GM18861 (cell line): ENCODE results near the gene AFAP1.

Experiments
- ATAC-seq: cut with Tn5 transposase; IDR thresholded peaks from one replicate; pipeline ENCODE4 v1.9.1; 2021; ENCODE audit not compliant: unreplicated experiment

The AFAP1 gene

GRCh38 chr4:7722766-7723387, 216.8 kb downstream of the AFAP1 start:
- ATAC-seq, result no peak

- ATAC-seq, result no peak
Measured at GRCh38 chr4:7721984-7722551, 217.6 kb downstream of the AFAP1 start.

- no peak for ATAC-seq
Measured at GRCh38 chr4:7719354-7720174, 220.1 kb downstream of the AFAP1 start.

GRCh38 chr4:7717946-7718490, 221.6 kb downstream of the AFAP1 start:
- ATAC-seq, result no peak

DNA sequence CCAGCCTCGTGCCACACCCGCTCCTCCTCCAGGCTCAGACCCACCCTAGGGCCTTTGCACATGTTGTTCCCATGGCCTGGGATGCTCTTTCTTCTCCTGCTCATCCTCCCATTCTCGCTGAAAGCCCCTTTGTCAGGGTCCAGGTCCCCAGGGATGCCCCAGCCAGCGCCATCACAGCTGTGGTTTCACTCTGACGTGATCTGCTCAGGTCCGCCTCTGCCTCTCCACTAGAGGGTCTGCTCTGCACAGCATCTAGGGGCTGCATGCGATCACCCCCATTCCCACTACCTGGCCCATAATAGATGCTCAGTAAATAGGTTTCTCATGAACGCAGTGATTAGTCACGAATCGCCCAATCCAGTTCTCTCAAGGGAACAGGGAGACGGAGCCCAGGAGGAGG, 222.5 kb downstream of the AFAP1 start:
- ATAC-seq, result no peak

DNA sequence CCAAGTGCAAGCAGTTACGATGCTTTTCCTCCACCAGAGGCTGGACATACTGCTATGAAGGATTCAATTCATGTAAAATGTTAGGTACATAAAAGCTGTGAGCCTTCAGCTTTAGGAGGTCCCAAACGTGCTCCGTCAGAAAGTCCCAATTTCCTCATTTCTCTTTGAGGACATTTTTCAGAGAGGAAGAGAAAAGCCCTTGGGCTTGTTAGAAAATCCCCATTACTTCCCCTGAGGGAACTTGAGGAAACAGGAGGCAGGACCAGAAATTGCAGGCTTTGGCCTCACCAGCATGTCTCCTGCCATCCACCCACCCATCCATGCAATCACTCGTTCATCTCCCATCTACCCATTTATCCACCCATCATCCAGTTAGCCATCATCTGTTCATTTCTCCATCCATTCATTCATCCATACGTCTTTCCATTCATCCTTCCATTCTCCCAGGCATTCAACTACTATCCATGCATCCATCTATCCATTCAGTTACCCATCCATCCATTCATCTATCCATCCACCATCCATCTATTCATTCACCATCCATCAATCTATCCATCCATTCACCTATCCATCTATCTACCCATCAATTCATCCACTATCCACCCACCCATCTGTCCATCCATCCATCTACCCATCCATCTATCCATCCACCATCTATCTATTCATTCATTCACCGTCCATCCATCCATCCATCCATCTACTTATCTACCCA, 223.5 kb downstream of the AFAP1 start:
- no peak for ATAC-seq

DNA sequence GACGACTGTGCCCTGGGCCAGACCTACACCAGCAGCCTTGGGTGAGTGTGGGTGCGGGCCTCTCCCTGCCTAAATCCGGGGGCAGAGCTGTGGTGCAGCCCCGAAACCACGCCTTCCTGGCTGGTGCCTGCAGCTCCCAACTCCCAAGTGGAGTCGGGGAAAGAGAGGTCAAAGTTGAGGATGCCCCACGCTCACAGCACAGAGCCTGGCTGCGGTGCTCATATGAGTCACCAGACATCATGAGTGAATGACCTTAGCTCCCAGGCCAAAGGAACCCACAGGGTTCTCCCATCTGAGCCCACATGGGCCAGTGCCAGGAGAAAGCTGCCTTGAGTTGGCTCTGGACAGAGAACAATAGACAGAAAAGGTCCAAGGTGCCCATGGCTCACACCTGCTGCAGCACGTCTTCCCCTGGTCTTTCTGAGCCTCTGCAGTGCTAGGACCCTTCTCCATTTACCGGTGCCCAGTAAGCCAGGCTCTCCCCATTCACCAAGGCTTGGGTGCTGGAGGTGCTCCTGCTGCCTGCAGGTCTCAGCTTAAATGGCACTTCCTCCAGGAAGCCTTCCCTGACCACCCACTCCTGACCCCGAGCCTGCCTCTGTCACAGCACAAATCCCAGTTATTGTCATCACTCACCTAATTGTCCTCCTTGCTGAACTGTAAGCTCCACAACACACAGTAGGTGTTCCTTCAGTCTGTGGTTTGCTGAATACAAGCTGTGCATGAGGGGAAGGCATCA, 224.2 kb downstream of the AFAP1 start:
- no peak for ATAC-seq

- ATAC-seq, result no peak
Measured at GRCh38 chr4:7714738-7715137, 224.9 kb downstream of the AFAP1 start.

GRCh38 chr4:7714176-7714575, 225.5 kb downstream of the AFAP1 start:
- ATAC-seq, result no peak

DNA sequence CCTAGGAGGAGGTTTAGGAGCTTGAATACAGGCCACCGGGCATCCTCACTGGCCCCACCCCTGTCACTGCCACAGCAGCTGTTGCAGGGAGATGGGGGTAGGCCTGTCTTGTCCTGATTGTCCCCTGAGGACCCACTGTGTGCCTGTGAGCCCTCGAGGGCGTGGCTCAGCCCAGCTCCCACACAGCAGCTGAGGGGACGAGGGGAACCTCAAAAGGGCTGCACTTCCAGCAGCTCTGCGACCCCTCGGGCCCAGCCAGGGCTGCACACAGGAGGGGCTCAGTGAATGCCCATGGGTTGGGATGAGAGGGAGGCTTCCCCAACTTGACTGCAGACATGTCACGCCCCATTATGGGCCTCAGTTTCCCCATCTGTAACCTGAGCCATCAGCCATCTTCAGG, 225.9 kb downstream of the AFAP1 start:
- no peak for ATAC-seq

DNA sequence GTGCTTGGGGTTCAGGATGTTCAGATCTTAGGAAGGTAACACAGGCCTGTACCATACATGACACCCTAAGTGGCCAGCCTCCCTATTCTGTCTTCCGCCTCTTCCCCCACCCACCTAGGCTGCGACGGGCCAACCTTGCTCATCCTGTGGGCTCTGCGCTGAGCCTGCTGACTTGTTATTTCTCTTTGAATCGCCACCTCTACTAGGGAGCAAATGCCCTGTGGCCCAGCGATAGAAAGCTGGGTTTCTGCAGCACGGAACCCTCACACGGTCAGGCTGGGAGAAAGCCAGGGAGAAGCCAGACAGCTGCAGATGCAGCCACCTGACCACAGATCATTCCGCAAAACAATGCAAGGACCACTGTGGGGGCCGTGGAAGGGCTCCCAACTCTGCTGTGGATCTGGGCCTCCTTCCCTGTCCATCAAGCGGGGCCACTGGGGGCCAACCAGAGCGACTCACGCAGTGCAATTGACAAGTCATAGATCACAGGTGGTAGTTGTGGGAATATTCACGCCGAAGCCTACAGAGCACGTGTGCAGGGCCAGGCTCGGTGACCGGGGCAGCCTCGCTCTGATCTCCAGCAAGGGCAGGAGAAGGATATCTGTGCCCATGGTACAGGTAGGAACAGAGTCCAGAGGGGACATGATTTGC, 227.5 kb downstream of the AFAP1 start:
- no peak for ATAC-seq

DNA sequence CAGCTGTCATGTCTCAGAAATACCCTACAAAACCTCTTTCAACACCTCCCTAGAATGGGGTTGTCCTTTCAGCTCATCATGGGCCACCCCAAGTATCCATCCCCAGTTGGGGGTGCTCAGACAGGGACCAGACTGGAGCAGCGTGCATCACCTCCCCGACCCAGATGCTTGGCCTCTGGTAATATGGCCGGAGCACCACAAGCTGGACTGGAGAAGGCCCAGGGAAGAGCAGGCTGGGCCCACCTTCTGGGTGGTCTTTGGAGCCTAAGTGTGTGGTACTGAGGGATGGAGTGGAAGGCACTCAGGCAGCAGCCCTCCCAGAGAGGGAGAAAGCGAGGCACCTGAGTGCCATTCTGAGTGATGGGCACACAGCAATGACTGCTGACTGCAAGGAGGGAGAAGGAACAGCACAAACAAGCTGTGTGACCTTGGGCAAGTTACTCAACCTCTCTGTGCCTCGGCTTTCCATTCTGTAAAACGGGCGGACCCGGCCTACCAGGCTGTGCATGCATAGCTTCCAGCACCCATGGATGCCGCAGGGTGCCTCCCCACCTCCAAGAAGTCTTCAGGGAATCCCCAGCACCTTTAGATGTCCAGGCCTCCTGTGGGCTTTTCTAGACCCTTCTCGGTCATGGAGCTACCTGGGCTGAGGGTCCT, 228.2 kb downstream of the AFAP1 start:
- ATAC-seq, result no peak

GRCh38 chr4:7710576-7711306, 228.9 kb downstream of the AFAP1 start:
- ATAC-seq, result no peak

DNA sequence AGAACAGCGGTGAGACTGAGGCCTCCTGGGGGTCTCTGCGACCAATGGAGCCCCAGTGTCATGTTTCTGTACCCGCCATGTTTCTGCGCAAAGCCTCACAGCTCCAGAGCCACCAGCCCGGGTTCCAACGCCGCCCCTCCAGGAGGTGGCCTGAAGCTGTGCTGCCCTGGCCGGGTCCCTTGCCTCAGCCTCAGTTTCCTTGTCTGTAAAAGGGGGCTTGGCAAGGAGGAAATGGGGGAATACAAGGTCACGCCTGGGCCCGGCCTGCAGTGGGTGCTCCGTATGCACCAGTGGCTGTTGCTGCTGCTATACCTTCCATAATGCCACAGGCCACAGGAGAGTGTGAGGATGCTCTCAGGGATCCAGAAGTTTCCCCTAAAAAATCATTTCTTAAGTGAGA, 229.5 kb downstream of the AFAP1 start:
- no peak for ATAC-seq

GRCh38 chr4:7709431-7709830, 230.2 kb downstream of the AFAP1 start:
- ATAC-seq, result no peak

GRCh38 chr4:7708981-7709380, 230.7 kb downstream of the AFAP1 start:
- no peak for ATAC-seq
